GM18907 (cell line): ENCODE data around the gene IL1F10.
A peak's percentile ranks its signal among the peaks of the same experiment; 100 is the strongest.

Experiments used
- ATAC-seq: cut with Tn5 transposase; IDR thresholded peaks from one replicate; pipeline ENCODE4 v1.9.1; 2021; ENCODE audit warnings: mild to moderate bottlenecking, moderate library complexity; ENCODE audit not compliant: unreplicated experiment

The IL1F10 gene

DNA sequence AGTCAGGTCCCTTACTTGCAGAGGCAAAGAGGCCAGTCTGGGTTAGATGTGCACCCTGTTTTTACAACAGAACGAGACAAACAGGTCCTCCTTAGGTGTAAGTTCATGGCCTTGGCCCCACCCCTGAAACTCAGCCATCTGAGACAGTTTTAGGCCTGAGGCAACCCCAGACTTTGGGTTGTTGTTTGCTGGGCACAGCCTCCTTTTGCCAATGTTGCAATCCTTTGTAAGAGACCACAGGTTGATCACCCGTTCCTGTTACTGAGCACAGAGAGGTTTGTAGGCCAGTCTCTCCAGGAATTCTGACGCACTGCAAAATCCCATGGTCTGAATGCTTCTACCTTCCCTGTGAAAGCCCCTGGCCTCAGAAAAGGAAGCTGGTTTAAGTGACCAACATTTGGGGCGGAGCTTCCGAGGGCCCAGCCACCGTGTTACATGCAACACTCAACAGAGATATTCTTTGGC lies 44.1 kb downstream of the IL1F10 start:
- ATAC-seq, result no peak

DNA sequence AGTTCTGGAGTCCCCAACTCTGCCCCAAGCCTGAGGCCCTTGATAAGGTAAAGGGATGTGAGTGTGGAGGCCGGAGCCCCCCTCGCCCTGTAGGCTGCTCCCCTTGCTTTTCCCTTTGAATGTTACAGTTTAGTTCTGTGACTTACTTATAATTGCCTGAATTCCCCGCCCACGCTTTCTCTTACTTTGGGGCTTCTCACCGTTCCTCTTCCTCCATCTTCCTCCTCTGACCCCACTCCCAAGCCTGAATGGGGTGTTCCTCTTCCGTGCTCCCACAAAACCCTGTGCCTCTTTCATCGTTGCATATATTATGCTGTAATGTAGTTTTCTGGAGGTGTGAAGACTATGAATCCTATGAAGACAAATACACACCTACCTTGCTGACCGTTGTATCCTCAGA lies 44.7 kb downstream of the IL1F10 start:
- ATAC-seq, result no peak

DNA sequence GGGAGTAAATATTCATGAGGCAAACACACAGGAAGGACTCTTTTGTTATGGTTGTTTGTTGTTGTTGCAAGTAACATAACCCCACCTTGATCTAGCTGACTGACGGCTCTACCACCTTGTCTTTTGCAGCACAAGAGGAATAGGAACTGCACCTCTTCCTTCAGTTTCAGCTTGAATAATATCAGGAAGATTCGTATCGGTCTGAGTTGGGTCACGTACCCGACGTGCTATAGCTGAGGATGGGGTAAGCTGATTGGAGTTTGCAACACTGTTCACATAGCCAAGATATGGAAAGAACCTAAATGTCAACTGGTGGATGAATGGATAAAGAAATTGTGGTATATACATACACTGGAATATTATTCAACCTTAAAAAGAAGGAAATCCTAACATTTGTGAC lies 45.1 kb downstream of the IL1F10 start:
- no peak for ATAC-seq

DNA sequence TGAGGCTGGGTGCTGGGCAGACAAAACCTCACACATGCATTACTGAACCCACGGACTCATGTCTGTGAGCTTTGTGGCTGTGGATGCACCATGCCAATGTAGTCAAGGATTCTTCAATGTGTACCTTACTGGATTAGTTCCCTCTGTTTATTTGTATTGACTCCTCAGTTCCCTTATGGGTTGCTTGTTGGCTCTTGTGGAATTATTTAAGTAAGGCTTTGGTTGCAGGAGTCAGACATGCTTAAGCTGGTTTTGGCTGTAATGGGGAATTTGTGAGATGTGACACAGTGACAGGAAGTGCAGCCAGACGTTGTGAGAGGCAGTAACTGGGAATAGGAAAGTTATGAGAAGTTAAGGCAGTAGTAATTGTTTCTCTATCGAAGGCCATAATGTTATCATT lies 46.0 kb downstream of the IL1F10 start:
- no peak for ATAC-seq

DNA sequence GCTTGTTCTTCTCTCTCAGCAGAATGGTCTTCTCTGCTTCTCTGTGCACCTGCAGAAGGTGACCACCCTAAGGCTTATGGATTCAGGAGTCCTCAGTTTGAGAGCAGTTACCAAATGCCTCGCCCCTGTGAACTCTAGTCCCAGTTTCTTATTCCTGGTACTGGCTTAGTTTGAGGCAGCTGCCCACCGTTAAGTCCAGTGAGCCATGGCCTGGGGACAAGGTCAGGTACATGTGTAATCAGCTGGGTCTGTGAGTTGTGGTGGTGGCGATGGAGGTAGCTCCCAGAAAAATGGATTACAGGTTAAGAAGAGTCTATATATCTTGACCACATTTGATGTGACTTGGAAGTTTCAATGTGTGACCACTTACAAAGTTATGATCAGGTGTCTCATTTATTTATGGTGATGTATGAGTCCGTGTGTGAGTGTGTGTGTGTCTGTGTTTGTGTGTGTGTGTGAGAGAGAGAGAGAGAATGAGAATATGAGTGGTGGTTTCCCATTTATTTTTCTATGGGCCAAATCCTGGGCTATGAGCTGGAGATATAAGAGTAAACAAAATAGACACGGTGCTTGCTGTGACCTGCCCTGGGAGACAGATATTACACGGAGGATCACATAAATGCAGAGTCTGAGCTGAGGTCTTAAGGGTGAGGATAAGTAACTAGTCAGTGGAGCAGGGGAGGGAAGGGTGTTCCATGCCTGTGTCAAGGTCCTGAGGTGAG lies 46.6 kb downstream of the IL1F10 start:
- no peak for ATAC-seq

DNA sequence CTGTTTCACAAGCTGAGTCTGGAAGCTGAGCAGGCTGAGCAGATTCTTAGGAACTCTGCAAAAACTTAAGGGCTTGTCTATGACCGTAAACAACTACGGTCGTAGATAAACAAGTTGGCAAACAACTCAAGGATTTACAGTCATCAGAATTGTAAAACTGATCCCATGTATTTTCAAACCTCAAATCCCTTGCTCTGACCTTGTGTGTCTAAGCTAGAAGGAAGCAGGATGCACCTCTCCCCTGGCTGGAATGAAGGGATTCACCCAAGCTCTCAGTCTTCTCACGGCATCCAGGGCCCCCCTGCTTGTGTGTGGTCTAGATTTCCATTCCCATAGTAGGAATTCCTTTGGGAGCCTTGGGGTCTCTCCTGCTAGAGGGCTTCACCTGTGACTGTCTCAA lies 47.2 kb downstream of the IL1F10 start:
- no peak for ATAC-seq

DNA sequence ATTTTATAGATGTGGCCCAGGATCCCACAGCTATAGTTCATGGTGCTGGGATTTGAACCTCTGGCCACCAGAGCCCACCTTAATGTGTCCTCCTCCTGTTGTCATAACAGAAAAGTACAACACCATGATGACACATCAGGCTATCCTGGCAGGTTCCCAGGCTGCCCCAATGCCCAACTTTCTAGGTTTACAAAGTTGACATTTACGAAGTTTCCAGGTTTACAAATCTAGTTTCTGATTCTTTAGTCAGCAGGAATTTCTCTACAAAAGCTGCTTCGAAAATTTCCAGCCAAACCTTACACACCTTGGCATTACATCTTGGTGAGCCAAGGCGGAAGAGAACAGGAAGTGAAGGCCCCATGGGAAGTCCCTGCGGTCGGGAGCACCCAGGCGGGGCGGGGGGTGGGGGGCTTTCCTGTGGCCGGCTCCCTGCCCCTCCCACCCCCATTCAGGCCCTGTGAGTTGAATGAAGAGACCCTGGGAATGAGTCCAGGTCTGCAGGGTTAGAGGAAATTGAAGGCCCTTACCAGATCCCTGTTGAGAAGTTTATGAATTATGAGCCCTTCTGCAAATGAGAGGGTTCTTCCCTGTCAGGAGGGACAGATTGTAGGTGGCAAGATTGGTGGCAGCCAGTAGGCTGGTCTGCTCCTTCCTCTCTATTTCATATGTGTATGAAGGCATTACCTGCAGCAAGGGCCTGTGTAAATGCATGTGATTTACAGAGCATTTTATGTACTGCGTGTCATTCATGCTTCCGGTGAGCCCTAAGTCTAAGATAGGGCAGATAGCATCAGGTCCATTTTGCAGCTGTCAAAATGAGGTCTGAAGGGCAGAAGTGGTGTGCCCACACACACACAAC lies 48.6 kb downstream of the IL1F10 start:
- peak; percentile 54 for ATAC-seq

DNA sequence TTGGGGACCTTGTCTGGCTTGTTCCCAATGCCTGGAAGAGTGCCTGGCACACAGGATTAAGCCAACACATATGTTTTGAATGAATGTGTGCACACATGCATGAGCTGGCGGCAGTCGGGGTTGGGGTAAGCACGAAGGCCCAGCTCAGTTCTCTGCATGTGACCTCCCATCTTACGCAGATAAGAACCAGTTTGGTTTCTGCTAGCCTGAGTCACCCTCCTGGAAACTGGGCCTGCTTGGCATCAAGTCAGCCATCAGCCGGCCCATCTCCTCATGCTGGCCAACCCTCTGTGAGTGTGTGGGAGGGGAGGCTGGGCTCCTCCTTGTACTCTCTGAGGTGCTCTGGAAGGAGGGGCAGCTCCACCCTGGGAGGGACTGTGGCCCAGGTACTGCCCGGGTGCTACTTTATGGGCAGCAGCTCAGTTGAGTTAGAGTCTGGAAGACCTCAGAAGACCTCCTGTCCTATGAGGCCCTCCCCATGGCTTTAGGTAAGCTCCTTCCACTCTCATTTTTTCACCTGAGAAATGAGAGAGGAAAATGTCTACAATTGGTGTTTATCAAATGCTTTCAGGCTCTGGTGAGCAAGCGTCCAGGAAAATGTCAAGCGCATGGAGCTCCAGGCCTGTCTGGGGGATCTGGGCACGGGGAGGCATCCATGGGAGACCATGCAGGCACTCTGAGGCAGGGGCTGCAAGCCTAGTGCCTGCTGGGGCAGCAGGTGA lies 49.9 kb downstream of the IL1F10 start:
- ATAC-seq, result no peak

DNA sequence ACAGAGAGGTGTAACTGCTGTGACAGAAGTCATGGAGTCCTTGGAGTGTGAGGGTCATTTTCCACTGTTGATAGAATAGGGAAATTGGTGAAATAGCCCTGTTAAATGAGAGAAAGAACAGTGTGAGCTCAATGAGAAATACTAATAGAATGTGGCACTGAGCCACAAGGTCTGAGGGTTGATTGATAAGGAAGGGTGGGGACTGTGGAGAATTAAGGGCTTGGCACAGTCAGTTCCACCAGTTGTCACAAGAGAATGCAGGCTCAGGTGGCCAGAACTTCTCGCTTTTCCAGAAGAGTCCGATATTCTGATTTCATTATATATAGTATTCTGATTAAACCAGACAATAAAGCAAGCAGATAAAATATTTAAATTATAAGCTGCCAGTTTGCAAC lies 50.5 kb downstream of the IL1F10 start:
- ATAC-seq, result no peak

DNA sequence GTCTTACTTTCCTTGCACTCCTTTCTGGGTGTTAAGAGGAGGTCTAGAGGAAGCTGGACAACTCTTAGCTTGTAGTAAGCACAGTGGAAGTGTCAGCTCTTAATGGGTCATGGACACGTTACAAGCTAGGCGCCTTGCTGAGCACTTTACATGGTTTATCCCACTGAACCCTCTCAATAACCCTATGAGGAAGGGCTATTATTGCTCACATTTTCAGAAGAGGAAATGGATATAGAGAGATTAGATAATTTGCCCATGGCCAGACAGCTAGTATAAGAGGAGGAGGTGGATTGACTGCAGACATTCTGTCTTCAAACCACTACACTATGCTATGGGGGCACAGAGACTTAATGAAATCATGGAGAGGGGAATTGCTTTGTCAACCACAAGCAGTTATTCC lies 51.3 kb downstream of the IL1F10 start:
- no peak for ATAC-seq

DNA sequence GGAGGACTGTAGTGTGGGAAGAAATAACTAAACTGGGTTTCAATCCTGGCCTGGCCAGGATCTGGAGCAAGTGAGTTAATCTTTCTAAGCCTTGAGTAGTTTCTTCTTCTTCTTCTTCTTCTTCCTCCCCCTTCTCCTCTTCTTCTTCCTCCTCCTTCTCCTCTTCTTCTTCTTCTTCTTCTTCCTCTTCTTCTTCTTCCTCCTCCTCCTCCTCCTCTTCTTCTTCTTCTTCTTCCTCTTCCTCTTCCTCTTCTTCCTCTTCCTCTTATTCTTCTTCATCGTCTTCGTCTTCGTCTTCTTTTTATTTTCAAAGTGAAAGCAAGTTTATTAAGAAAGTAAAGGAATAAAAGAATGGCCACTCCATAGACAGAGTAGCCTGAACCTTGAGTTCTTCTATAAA lies 53.1 kb downstream of the IL1F10 start:
- no peak for ATAC-seq

DNA sequence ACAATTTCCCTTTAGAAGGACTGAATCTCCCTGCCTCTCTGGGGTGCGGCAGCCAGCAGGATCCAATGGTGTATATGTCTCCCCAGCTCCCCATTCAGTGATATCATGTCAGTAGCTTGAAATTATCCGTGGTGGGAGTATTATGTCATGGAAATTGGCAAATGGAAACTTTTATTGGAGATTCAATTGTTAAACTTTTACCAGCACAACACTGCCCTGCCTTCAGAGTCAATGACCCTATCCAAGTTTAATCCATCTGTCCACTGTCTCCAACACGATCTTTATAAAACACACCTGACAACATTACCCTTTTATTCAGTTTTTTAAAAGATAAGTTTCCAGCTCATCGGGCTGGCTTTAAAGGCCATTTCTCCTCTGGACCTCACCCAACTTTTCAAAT lies 54.6 kb downstream of the IL1F10 start:
- no peak for ATAC-seq

DNA sequence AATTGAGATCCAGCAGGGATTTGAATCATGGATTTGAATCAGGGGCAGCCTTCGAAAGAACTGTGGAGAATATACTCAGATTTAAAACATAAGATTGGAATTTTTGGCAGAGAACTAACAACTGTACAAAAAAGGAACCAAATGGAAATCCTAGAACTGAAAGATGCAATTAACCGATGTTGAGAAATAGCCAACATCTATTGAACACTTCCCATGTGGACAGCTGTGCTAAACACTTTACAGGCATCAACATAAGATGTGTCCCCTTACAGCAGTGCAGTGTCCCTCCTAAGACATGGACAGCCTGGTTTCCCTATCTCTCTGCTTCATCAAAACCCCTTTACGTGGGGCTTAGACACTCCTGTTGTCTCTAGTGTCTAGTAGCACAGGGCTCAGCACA lies 56.0 kb downstream of the IL1F10 start:
- peak; percentile 14 for ATAC-seq

DNA sequence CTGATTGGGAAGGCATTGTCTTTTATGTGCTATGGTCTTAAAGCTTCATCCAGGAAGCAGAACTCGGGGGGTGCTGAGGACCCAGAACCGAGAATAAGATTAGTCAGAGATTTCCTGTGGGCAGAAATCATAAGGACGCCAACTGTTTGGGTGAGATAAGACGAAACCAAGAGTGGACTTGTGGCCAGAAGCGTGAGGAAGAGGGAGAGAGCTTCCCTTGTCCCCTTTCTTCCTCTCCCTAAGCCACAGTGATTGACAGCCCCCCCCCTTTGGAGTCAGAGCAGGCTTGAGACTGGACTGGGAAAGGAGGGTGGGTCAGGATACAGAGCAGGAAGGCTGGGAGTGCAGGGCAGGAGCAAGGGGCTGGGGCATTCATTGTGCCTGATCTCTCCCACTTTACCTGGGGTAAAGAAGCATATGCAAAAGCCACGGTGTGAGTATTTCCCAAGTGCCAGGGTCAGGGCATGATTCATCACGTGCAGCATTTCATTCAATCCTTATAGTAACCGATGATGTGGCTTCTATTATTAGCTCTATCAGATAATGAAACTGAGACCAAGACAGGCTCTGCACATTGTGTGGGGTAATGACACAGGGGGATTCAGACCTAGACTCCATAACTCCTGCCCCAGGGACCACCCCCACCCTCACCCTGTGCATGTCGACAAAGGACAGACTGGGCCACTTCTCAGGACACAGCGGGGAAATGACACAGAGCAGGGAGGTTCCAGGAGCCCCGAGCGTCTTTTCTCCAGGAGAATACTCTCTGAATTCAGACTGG lies 56.6 kb downstream of the IL1F10 start:
- ATAC-seq, result peak; percentile 66
